ENCODE data around the gene VSIR. TPM values are rescaled to one million over a fixed set of nuclear protein-coding genes. Genes with fewer than 3 reads are reported as not detected.

Gene VSIR
- total and polyA plus RNA-seq, 9 of the 15 experiments (the other 6 are each of a cell fraction or from before 2014, with no cell fraction given) = 0.14 to 20.5 (median 9.3) TPM

DNA sequence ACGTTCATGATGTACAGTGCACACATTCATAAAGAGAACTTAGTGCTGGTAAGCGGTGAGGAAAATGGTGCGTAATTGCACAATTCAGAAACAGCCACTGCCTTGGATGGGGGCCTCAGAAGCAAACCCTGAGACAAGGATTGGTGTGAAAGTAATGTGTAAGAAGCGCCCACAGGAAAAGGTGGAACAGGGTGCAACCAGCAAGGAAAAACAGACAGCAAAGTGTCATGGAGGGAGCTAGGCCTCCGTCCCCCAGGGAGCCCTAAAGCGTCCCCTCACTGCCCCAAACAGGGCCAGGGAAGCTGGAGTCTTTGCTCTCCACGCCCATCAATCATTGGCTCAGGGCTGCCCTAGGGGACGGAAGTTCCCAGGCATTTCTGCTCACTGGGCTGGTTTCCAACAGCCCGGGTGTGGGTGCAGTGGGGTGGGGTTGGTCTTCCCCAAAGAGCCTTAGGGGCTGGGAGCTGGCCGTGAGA, 44.1 kb downstream of the VSIR start (continued):
- TF ChIP-seq, protein P1, sequence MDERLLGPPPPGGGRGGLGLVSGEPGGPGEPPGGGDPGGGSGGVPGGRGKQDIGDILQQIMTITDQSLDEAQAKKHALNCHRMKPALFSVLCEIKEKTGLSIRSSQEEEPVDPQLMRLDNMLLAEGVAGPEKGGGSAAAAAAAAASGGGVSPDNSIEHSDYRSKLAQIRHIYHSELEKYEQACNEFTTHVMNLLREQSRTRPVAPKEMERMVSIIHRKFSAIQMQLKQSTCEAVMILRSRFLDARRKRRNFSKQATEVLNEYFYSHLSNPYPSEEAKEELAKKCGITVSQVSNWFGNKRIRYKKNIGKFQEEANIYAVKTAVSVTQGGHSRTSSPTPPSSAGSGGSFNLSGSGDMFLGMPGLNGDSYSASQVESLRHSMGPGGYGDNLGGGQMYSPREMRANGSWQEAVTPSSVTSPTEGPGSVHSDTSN (CRISPR knock-in tag; IDR thresholded peaks at IDR 0.05; ENCODE audit: low read depth) = peak; percentile 69
- TF ChIP-seq, protein P1 (tag; conservative IDR thresholded peaks at IDR 0.05; ENCODE audit: low read depth) = peak; percentile 93
- TF ChIP-seq ZNF431 (CRISPR knock-in tag; IDR thresholded peaks at IDR 0.05) (no peak), ZNF311 (CRISPR knock-in tag; IDR thresholded peaks at IDR 0.05) (no peak), PML (IDR thresholded peaks at IDR 0.05; ENCODE audit: low read length) (no peak), ZNF274 (IDR thresholded peaks at IDR 0.05; ENCODE audit: borderline replicate concordance, low read depth, low read length) (no peak), SPI1 (IDR thresholded peaks at IDR 0.05; ENCODE audit: borderline replicate concordance, low read depth, low read length) (peak; percentile 40; the same call in 1 of the 2 replicates), CBX1 (IDR thresholded peaks at IDR 0.05; ENCODE audit: low read depth) (no peak), MEIS2 (IDR thresholded peaks at IDR 0.05; ENCODE audit: partially characterized antibody) (peak; percentile 92), ZNF583 (CRISPR knock-in tag; IDR thresholded peaks at IDR 0.05) (peak; percentile 84; the same call in 1 of the 2 replicates), TARDBP (IDR thresholded peaks at IDR 0.05) (no peak)
- TF ChIP-seq, protein P2, sequence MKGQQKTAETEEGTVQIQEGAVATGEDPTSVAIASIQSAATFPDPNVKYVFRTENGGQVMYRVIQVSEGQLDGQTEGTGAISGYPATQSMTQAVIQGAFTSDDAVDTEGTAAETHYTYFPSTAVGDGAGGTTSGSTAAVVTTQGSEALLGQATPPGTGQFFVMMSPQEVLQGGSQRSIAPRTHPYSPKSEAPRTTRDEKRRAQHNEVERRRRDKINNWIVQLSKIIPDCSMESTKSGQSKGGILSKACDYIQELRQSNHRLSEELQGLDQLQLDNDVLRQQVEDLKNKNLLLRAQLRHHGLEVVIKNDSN (CRISPR knock-in tag; IDR thresholded peaks at IDR 0.05) = no peak
- TF ChIP-seq, protein P3, sequence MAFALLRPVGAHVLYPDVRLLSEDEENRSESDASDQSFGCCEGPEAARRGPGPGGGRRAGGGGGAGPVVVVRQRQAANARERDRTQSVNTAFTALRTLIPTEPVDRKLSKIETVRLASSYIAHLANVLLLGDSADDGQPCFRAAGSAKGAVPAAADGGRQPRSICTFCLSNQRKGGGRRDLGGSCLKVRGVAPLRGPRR (CRISPR knock-in tag; IDR thresholded peaks at IDR 0.05) = no peak
- TF ChIP-seq, protein P4, sequence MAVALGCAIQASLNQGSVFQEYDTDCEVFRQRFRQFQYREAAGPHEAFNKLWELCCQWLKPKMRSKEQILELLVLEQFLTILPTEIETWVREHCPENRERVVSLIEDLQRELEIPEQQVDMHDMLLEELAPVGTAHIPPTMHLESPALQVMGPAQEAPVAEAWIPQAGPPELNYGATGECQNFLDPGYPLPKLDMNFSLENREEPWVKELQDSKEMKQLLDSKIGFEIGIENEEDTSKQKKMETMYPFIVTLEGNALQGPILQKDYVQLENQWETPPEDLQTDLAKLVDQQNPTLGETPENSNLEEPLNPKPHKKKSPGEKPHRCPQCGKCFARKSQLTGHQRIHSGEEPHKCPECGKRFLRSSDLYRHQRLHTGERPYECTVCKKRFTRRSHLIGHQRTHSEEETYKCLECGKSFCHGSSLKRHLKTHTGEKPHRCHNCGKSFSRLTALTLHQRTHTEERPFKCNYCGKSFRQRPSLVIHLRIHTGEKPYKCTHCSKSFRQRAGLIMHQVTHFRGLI (CRISPR knock-in tag; IDR thresholded peaks at IDR 0.05) = no peak
- TF ChIP-seq, protein P5, sequence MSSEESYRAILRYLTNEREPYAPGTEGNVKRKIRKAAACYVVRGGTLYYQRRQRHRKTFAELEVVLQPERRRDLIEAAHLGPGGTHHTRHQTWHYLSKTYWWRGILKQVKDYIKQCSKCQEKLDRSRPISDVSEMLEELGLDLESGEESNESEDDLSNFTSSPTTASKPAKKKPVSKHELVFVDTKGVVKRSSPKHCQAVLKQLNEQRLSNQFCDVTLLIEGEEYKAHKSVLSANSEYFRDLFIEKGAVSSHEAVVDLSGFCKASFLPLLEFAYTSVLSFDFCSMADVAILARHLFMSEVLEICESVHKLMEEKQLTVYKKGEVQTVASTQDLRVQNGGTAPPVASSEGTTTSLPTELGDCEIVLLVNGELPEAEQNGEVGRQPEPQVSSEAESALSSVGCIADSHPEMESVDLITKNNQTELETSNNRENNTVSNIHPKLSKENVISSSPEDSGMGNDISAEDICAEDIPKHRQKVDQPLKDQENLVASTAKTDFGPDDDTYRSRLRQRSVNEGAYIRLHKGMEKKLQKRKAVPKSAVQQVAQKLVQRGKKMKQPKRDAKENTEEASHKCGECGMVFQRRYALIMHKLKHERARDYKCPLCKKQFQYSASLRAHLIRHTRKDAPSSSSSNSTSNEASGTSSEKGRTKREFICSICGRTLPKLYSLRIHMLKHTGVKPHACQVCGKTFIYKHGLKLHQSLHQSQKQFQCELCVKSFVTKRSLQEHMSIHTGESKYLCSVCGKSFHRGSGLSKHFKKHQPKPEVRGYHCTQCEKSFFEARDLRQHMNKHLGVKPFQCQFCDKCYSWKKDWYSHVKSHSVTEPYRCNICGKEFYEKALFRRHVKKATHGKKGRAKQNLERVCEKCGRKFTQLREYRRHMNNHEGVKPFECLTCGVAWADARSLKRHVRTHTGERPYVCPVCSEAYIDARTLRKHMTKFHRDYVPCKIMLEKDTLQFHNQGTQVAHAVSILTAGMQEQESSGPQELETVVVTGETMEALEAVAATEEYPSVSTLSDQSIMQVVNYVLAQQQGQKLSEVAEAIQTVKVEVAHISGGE (CRISPR knock-in tag; IDR thresholded peaks at IDR 0.05) = no peak
- TF ChIP-seq, protein P6, sequence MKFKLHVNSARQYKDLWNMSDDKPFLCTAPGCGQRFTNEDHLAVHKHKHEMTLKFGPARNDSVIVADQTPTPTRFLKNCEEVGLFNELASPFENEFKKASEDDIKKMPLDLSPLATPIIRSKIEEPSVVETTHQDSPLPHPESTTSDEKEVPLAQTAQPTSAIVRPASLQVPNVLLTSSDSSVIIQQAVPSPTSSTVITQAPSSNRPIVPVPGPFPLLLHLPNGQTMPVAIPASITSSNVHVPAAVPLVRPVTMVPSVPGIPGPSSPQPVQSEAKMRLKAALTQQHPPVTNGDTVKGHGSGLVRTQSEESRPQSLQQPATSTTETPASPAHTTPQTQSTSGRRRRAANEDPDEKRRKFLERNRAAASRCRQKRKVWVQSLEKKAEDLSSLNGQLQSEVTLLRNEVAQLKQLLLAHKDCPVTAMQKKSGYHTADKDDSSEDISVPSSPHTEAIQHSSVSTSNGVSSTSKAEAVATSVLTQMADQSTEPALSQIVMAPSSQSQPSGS (CRISPR knock-in tag; IDR thresholded peaks at IDR 0.05) = no peak
